Measurements from ENCODE around the gene BCAR1. TPM values are rescaled to one million over a fixed set of nuclear protein-coding genes. Genes with fewer than 3 reads are reported as not detected.
"Not testable (repeated sequence)": the region's sequence is repeated elsewhere in the genome, so short reads cannot be mapped to it uniquely, and the experiment has no call there.

The BCAR1 gene
- polyA plus RNA-seq, 4 donors = 53.5 to 64.5 (median 56.7) TPM

DNA sequence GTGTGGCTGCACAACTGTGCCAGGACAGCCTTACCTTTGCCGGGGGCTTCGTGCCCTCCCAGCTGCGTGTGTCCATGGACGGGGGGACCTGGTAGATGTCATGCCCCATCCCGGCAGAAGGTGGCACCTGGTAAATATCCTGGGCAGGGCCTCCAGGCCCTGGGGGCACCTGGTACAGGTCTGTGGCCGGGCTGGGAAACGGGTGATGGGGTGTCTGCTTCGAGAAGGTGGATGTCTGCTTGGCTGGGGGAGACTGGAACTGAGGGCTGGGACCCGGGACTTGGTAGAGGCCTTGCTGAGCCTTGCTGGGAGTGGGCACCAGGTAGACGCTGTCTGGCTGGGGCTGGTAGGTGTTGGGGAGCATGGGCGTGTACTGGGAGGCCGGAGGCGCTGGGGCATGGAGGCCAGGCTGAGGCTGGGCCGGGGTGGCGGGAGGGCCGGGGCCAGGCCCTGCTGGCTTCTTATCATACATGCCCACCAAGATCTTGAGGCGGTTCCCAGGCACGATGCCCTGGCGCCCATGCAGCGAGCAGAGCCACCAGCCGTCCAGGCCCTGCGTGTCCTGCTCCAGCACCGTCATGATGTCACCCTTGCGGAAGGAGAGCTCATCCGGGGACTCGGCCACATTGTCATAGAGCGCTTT lies 8.9 kb downstream of the BCAR1 start:
- DNase-seq (ENCODE audit: low read depth in 4 of 4, low spot score in 3 of 4) = not testable (repeated sequence)

DNA sequence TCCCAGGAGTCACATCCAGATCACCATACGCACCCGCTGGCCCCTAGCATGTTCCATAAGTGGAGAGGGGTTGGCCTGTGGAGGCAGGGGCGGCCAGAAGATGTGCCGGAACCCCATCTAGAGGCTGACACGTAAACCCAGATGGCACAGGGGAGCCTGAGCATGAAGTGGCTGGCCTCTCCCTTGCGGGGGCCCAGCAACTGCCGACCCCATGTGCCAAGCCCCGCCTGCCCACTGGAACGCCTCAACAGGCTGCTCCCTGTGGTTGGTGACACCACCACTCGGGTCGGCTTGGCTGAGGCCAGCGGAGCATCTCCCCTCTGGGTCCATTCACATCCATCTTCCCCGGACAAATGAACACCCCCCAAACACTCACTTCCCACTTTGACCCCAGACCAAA lies 9.5 kb downstream of the BCAR1 start:
- no peak for DNase-seq (ENCODE audit: low read depth in 4 of 4, low spot score in 3 of 4)

DNA sequence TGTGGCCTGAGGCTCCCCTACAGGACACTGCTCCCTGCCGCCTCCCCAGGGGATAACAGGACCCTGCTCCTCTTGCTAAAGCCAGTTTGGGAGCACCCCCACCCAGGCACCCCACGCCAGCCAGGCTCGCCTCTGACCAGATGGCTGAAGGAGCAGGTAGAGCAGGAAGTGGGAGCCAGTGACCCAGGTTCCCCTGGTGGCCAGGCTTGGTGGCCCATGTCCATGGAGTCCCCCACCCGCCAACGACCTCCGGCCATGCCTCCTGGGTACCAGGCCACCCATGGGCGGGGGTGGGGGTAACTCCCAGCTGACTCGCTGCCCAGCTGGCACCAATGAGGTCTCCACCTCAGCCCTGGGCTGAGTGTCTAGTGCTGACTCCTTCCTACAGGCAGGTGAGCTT lies 10.0 kb downstream of the BCAR1 start:
- no peak for DNase-seq (ENCODE audit: low read depth in 4 of 4, low spot score in 3 of 4)

DNA sequence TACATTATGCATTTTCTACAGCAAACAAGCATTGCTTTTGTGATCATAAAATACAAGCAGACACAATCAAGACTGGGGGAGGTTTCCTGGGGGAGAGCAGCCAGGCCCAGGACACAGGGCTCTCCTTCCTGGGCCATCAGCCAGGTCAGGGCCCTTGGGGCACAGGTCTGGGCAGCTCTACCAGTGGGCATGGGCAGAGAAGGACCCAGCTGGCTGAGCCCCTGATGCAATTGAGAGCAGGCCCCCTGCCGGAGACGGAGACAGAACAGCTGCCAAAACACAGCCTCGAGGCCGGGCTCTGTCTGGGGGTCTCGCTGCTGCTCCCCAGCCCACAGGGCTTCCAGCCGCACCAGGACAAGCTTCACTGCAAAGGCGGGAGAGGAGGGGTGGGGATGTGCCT lies 10.8 kb downstream of the BCAR1 start:
- not testable (repeated sequence) for DNase-seq (ENCODE audit: low read depth in 4 of 4, low spot score in 3 of 4)

DNA sequence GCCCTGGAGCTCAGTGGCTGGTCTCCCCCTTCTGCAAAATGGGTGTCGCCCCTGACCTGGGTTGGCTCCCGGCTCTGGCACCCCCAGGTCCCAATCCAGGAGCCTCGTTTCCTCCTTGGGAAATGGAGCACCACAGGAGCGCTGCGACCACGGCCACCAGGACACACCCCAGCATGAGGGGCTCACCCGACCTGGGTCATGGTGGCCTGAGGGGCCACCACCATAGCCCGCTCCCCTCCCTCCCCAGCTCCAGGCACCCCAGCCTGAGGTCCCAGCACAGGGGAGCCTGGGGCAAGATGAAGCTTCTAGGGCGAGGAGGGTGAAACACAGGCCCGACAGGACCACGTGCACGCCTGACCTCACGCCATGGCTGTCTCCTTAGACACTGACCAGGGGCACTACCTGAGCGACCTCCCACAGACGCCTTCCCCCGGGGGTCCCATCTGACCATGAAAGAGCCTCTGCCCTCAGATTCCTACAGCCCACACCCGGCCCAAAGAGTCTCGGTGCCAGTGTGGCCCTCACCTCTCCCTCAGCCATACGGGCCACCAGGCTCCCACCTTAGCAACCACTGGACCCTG lies 11.8 kb downstream of the BCAR1 start:
- no peak for DNase-seq (ENCODE audit: low read depth in 4 of 4, low spot score in 3 of 4)

DNA sequence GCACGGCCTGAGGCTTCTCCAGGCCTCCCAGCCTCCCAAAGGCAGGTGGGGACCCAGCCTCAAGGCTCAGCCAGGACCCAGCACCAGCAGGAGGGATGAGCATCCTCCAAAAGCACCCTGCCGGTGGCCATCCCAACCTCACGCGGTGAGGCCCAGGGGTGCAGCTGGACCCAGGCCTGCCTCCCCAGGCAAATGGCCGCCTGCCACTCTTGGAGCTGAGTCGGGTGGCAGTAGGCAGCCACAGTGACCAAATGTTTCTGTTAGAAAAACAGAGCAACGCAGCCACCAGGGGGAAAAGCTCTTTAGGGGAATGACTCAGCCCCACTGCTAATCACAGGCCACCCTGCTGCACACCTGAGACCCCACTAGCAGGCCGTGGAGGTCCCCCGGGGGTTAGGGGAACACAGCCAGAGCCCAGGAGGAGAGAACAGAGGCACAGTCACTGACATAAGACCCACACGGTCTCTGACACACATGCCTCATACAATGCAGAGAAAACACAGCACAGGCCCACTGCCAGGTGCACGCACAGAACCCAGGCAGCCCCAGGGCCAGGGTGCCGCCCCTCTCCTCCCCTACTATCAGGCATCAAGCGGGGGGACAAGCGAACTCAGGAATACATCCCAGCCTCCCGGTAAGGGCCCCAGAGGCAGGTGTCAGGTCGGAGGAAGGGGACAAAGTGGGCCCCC lies 12.4 kb downstream of the BCAR1 start:
- DNase-seq (ENCODE audit: low read depth in 4 of 4, low spot score in 3 of 4) = no peak

DNA sequence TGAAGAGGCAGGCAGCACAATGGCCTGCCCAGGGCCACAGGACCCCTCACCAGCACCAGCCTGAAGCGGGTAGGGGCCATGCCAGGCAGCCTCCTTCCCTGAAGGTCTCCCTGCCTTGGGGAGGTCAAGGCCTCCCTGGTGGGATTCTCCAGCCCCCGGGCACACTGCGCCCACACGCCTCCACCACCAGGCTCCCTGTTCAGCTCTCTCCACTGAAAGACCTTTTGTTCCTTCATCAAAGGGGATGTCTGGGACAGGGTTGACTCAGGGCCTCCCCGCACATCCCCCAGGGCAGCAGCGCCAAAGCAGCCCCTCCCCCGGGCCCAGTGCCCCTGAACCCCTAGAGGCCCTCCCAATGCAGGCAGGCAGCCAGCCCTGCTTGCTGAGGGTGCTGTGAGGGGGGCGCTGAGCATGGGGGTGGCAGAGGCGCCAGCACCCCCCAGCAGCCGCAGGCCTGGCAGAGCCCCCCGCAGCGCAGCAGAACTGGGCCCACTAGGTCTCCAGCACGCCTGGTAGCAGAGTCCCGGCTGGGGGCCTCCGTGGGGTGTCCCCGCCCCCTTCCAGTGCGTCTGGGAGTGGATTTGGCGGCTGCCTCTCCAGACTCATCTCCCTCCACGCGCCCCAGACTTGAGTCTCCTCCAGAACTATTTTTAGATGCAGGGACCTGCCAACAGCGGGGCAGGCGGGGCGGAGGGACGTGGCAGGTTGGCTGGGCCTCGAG lies 13.1 kb downstream of the BCAR1 start:
- no peak for DNase-seq (ENCODE audit: low read depth in 4 of 4, low spot score in 3 of 4)

DNA sequence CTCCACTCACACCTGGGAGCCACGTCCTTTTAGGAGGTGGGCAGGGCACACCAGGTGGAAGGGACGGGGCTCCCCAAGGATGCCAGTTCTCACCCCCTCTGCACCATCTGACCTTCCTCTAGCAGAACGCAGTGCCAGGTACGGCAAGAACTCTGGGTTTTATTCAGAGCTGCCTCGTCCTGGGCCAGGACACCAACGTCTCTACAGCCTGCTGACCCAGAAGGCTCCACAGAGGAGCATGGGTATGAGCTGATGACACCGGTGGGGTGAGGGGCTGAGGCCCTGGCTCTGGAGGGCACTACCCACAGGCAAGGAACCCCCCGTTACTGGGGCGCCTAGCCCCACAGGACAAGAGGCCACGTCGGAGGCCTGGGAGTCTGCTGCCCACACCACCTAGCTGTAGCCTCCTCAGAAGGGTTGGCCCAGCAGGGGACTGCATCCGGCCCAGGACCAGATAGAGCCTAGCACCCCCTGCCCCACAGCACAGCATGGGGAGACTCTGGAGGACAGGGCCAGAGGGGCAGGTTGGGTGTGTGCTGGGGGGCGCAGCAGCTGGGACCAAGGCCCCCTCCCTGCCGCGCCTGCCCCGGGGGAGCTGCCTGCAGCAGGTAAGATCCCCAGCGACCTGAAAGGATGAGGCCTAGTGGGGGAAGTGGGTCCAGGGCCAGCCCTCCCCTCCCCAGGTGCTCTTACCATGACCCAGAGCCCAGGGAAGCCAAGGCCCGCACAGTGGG lies 13.9 kb downstream of the BCAR1 start:
- no peak for DNase-seq (ENCODE audit: low read depth in 4 of 4, low spot score in 3 of 4)

DNA sequence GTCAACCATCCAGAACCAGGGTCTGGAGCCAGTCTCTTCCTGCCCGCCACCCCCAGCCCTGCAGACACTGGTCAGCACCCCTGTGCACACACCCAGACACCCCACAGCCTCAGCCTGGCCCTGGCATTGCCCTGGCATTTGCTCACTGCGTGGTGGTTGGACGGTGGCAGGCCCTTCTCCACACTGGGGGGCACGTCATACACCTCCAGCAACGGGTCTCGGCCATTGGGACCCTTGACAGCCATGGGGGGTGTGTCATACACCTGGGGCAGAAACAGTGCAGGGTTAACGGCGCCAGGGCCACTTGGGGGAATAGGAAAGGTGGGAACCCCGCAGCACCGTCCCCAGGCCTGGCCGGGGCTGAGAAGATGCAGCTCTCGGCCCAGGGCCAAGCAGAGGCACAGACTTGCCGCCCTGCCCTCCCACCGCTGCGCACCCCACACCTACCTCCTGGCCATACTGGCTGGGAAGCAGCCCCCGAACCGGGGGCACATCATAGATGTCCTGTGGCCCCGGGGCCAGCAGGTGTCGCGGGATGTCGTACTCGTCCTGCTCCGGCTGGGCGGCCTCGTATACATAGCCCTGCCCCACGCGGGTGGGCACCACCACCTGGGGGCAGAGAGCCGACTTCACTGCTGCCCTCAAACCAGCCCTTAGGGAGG lies 14.6 kb downstream of the BCAR1 start:
- DNase-seq (ENCODE audit: low read depth in 4 of 4, low spot score in 3 of 4) = no peak

DNA sequence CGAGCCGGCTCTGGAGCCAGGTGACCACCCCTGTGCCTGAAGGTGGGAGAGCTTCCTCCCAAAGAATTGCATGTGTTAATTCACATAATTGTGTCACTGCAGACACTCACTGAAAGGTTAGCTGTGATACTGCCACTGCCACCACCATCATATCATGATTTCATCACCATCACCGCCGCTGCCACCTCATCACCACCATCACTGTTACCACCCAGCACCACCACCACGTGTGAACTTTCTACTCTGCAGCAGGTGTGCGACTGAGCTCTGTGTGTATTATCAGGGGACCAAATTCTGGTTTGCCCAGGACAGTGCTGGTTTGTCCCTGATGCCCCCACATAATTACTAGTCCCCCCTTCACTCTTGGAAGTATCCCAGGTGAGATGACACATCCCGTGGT lies 15.2 kb downstream of the BCAR1 start:
- DNase-seq (ENCODE audit: low read depth in 4 of 4, low spot score in 3 of 4) = no peak

DNA sequence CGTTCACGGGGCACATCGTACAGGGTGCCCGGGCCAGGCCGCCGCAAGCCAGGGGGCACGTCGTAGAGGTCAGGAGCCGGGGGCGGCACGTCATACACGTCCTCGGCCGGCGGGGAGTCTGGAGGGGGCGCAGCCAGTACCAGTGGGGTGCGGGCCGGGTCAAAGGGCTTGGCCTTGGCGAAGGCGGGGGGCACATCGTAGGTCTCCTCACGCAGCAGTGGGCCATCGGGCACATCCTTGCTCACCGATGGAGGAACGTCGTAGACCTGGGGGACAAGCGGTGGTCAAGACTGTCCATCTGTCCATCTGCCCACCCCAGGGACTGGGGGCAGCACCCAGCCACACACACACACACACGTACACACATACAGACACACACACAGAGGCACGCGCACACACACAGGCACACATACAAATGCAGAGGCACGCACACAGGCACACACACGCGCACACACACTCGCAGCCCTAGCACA lies 15.7 kb downstream of the BCAR1 start:
- no peak for DNase-seq (ENCODE audit: low read depth in 4 of 4, low spot score in 3 of 4)

DNA sequence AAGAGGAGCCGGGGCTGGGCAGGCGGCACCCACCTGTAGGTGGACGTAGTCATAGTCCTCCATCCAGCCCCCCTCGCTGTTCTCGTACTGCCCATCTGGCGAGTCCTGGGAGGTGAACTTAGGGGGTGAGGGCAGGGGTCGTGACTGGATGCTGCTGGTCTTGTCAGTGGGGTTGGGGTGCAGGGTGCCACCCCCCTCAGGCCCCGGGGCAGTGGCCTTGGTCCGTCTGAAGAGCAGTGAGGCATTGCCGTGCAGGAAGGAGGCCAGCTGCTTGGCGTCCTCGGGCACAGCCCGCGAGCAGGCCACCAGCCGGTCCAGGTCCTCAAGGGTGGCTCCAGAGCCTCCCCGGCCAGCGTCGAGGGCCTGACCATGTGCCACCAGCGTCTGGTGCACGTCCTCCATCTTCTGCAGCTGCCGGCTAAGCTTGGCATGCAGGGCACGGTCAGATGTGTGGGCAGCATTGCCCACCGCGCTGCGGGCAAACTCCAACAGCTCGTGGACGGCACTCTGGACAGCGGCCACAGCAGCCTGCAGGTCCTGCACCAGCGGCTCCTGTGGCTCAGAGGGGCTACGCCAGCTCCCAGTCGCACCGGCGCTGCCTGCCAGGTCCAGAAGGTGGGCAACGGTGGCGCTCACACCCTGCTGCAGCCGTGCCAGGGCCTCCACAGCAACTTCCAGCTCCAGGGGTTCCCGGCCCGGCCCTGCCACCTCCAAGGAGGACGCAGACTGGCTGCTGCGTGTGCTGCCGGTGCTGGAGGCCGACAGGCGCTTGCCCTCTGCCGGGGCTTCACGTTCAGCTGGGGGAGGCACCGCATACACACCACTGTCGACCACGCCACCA lies 16.3 kb downstream of the BCAR1 start:
- DNase-seq (ENCODE audit: low read depth in 4 of 4, low spot score in 3 of 4) = no peak

DNA sequence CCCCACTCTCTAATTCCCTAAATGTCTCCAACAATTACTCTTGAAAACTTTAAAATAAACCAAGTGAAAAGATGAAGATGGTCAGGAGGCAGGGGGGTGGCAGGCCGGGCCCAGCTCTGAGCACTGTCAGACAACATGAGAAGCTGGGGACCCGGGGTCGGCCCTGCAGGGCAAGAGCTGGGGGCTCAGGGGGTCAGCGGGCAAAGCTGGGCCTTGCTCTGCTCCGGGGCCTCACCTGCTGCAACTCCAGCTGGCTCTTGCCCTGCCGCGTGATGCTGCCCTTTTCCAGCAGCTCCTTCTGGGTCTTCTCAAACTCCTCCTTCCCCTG lies 17.8 kb downstream of the BCAR1 start:
- DNase-seq (ENCODE audit: low read depth in 4 of 4, low spot score in 3 of 4) = no peak

DNA sequence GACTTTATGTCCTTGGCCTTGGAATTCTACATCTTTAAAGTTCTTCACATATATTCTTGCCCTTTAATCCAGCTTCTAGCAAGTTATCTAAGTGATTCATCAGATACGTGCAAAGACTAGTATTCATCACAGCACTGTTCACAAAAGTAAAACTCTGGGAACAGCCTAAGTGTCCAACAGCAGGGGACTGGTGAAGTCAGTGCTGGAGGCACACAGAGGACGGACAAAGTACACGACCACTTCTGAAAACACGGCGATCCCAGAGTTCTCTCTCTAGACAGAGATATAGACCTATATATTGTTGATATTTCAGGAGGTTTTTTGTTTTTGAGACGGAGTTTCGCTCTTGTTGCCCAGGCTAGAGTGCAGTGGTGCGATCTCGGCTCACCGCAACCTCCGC lies 19.9 kb downstream of the BCAR1 start:
- no peak for DNase-seq (ENCODE audit: low read depth in 4 of 4, low spot score in 3 of 4)

DNA sequence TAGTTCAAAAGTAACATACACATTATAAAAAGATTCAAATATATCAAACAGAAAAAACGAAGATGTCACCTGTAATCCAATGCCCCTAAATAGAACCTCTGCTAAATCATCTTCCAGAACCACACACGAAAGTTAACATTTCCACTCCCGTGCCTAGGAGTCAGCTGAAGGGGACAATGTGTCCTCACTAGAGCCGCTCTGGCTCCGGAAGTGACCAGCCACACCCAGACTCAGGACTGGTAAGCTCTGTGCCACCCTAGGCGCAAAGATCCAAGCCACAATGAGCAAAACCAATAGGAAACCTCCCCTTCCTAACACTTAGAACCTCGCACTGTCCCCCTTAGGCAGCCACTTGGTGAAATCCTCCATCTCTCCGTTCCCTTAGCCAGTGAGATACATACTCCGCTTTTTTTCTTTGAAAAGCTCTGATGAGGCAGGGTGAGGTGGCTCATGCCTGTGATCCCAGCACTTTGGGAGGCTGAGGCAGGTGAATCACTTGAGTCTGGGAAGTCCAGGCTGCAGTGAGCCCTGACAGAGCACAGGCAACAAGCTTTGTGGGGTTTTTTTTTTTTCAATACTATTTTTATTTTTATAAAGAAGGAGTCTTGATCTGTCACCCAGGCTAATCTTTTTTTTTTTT lies 20.8 kb downstream of the BCAR1 start:
- no peak for DNase-seq (ENCODE audit: low read depth in 4 of 4, low spot score in 3 of 4)

DNA sequence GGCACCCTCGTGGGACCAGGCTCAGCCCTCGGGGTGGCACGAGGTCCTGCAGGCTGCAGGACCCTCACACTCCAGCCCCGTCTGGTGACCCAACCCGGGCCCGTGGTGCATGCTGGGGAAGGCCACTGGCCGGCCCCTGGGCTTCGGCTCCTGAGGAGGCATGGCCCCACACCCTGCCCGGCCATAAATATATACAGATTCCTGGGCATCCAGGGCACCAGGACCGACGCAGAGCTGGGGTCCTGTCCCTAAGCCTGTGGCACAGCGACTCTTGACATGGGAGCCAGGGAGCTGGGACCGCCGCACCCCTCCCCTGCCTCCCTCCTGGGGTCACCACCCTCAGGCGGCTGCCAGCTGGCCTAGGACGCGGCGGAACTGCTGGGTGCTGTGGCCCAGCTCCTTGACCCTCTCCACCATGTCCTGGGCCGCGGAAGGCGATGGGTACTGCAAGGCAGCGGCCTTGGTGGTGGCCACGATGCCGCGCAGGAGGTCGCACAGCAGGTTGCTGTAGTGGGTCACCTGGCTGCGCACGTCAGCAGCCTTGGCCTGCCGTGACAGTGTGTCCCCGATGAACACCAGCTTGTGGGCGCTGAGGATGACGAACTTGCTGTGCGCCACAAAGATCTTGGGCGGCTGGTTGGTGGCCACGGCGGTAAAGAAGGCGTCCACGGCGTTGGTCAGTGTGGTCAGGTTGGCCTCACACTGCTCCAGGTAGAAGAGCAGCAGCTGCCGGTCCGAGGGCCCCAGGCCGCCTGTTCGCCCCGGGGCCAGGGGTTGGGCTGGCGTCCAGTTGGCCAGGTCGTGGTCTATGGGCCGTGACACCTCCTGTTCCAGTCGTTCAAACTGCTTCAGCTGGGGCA lies 22.0 kb downstream of the BCAR1 start:
- DNase-seq (ENCODE audit: low read depth in 4 of 4, low spot score in 3 of 4) = no peak

DNA sequence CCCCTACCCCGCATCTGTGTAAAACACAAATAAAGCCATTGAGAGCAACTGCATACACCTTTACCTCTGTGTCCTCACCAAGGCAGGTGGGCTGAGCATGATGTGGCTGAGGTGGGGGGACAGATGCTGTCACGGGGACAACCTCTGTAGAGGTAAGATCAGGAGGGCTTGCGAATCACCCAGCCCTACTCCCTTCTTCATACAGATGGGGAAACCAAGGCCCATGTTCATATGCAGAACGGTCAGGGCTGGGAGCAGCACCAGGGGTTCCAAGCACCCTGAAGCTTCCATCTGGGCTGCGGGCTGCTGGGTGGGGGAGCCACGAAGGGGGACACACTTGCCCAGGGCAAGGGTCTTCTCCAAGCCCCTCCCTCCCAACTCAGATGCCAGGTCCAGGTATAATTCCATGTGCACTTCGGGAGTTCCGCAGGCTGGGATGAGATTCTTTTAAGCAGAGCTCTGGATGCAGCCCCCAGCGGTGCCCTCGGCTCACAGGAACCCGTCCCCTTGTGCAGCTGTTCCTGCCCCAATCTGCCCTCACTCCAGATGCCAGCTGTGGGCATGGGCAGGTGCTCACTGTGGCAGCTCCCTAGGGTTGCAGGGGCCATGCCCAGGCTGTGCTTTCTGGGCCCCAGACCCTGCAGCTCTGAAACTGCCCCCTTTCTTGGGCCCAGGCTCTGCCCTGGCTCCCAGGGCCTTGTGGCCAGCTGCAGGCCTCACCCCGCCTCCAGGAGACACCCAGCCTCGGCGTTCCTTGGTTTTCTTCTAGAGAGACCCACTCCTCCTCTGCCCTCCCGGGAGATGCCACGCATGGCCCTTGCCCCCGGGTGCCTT lies 23.1 kb downstream of the BCAR1 start:
- no peak for DNase-seq (ENCODE audit: low read depth in 4 of 4, low spot score in 3 of 4)

Data from right renal pelvis (tissue), 4 donors.